Embryonic facial prominence (tissue), 1 donor: ENCODE results near the gene SULT2A1.
"Not testable (repeated sequence)": the region's sequence is repeated elsewhere in the genome, so short reads cannot be mapped to it uniquely, and the experiment has no call there.

ENCODE experiments used
- DNase-seq: peaks from one replicate; pipeline ENCODE4 v3.0.0-alpha.2; 2016; ENCODE audit errors: extremely low spot score

Gene SULT2A1

GRCh38 chr19:47860602-47861297 is 25.4 kb downstream of the SULT2A1 start:
- DNase-seq = no peak

- not testable (repeated sequence) for DNase-seq
Observed at GRCh38 chr19:47859838-47860237, 26.3 kb downstream of the SULT2A1 start.

GRCh38 chr19:47858646-47859285 is 27.3 kb downstream of the SULT2A1 start, which contains the start of gene TPRX2:
Gene TPRX2, plus strand, starts transcription at chr19:47859235. Its CDS starts 12 bp downstream, at chr19:47859247.
- DNase-seq = not testable (repeated sequence)

GRCh38 chr19:47858231-47858630 is 27.9 kb downstream of the SULT2A1 start:
- DNase-seq = not testable (repeated sequence)

GRCh38 chr19:47854459-47854858 is 31.7 kb downstream of the SULT2A1 start:
- no peak for DNase-seq

- DNase-seq = no peak
Observed at GRCh38 chr19:47853003-47853402, 33.1 kb downstream of the SULT2A1 start.

GRCh38 chr19:47848823-47849473 is 37.2 kb downstream of the SULT2A1 start:
- DNase-seq = no peak

- DNase-seq = no peak
Observed at GRCh38 chr19:47848425-47848822, 37.7 kb downstream of the SULT2A1 start.

GRCh38 chr19:47842941-47843340 is 43.2 kb downstream of the SULT2A1 start:
- DNase-seq = no peak

- no peak for DNase-seq
Observed at GRCh38 chr19:47839913-47840312, 46.2 kb downstream of the SULT2A1 start.

GRCh38 chr19:47839411-47839810 is 46.7 kb downstream of the SULT2A1 start:
- DNase-seq = no peak

- DNase-seq = no peak
Observed at GRCh38 chr19:47836038-47836437, 50.1 kb downstream of the SULT2A1 start.

GRCh38 chr19:47832723-47833122 is 53.4 kb downstream of the SULT2A1 start:
- DNase-seq = no peak

- no peak for DNase-seq
Observed at GRCh38 chr19:47826800-47827199, 59.3 kb downstream of the SULT2A1 start.

GRCh38 chr19:47824396-47824795 is 61.7 kb downstream of the SULT2A1 start:
- no peak for DNase-seq

- no peak for DNase-seq
Observed at GRCh38 chr19:47821460-47822020, 64.6 kb downstream of the SULT2A1 start, which contains the start of gene CRX. Gene CRX, plus strand, starts transcription at chr19:47821937. Its CDS starts 12,507 bp downstream, at chr19:47834444.
